Measurements from ENCODE around the gene C22orf23. TPM values are rescaled to one million over a fixed set of nuclear protein-coding genes. Genes with fewer than 3 reads are reported as not detected.
"Not testable (repeated sequence)": the region's sequence is repeated elsewhere in the genome, so short reads cannot be mapped to it uniquely, and the experiment has no call there.

Gene C22orf23
- total and polyA plus RNA-seq, 2 of the 13 experiments (the other 11 are each of a cell fraction or from before 2014, with no cell fraction given), result 0.21 to 0.24 TPM

- H3K27me3 ChIP-seq (ENCODE audit: control insufficient read depth in 1 of 2, insufficient read depth in 2 of 2, low read length in 2 of 2); BruUV-seq (replicated peaks); POLR2A ChIA-PET; FAIRE-seq; H2AFZ ChIP-seq (ENCODE audit: low read length); H3K27ac ChIP-seq (ENCODE audit: extremely low read length, insufficient read depth, low read length); H4K20me1 ChIP-seq (ENCODE audit: insufficient read depth, low read length); DNase-seq (ENCODE audit: low spot score); intact Hi-C loops (cut with micrococcal nuclease; ENCODE audit: unreplicated experiment); H3K9me3 ChIP-seq (ENCODE audit: low read length); in situ Hi-C loops (cut with HindIII; ENCODE audit: extremely low pct_ligation_motif_present, low pct_unique_long_range_greater_than_20kb): not testable (repeated sequence)
- peak overlapping the region; percentile 97 for H3K4me2 ChIP-seq (ENCODE audit: low read depth, low read length)
- peak; percentile 56 for ATAC-seq
- CTCF ChIA-PET (ENCODE audit: low intra/inter-chr PET ratio, low total read pairs), result interaction anchor here (1.2 kb wide), 1 partner anchor 19 kb away, joined by 3 read pairs; no protein-coding TSS in a partner anchor
- H3K9ac ChIP-seq (ENCODE audit: insufficient read depth, low read depth, low read length), result peak overlapping the region; percentile 84; the same call in 1 of the 2 replicates
- TF ChIP-seq ZFX (CRISPR knock-in tag; IDR thresholded peaks at IDR 0.05; ENCODE audit: low read depth) (0 out of 2 replicates have a peak, but pooled peaks have one; percentile 10), ZKSCAN5 (CRISPR knock-in tag; IDR thresholded peaks at IDR 0.05) (peak; percentile 71; the same call in 1 of the 2 replicates), ZFY (CRISPR knock-in tag; IDR thresholded peaks at IDR 0.05) (peak; percentile 17; the same call in 1 of the 2 replicates), ZNF556 (CRISPR knock-in tag; IDR thresholded peaks at IDR 0.05; ENCODE audit: borderline replicate concordance) (0 out of 2 replicates have a peak, but pooled peaks have one; percentile 51), ZNF549 (CRISPR knock-in tag; IDR thresholded peaks at IDR 0.05) (peak; percentile 96; the same call in 1 of the 2 replicates), SRY (CRISPR knock-in tag; IDR thresholded peaks at IDR 0.05) (0 out of 2 replicates have a peak, but pooled peaks have one; percentile 7)
- WGBS (ENCODE audit: low lambda C conversion rate), result under 1% methylated on average over 12 of the region's 20 CpGs
- peaks cover 27% of the 10 kb centered on the region for H3K79me2 ChIP-seq (ENCODE audit: insufficient read depth, low read length)
- peaks cover 51% of the 10 kb centered on the region for H3K4me1 ChIP-seq (ENCODE audit: insufficient read depth, low read length)
- H3K36me3 ChIP-seq (replicated peaks in 1 of 2; ENCODE audit: control insufficient read depth in 1 of 2, insufficient read depth in 2 of 2, low read length in 2 of 2), result peaks cover 10 to 11% of the 10 kb centered on the region in 2 experiments
- H3K4me3 ChIP-seq (replicated peaks in 1 of 3; ENCODE audit: insufficient read depth in 1 of 3, low read depth in 2 of 3, low read length in 3 of 3), result peak overlapping the region; percentile 75 to 98 (median 91)
Measured at GRCh38 chr22:37952629-37953028, 772 bp downstream of the C22orf23 start.

GRCh38 chr22:37951305-37951704, 2.1 kb downstream of the C22orf23 start:
- no peaks in the 10 kb centered on the region for H4K20me1 ChIP-seq (ENCODE audit: insufficient read depth, low read length)
- WGBS (ENCODE audit: low lambda C conversion rate), result 61% methylated on average over 8 of the region's 8 CpGs
- peaks cover 48% of the 10 kb centered on the region for H3K4me1 ChIP-seq (ENCODE audit: insufficient read depth, low read length)
- in situ Hi-C loops (cut with HindIII; ENCODE audit: extremely low pct_ligation_motif_present, low pct_unique_long_range_greater_than_20kb), result no loop called here
- no peaks in the 10 kb centered on the region for H3K36me3 ChIP-seq (replicated peaks in 1 of 2; ENCODE audit: control insufficient read depth in 1 of 2, insufficient read depth in 2 of 2, low read length in 2 of 2)
- no peak overlapping the region for H3K4me3 ChIP-seq (replicated peaks in 1 of 3; ENCODE audit: insufficient read depth in 1 of 3, low read depth in 2 of 3, low read length in 3 of 3)
- ATAC-seq (no peak), FAIRE-seq (no peak), DNase-seq (ENCODE audit: low spot score) (peak; percentile 47)
- H3K27ac ChIP-seq (ENCODE audit: extremely low read length, insufficient read depth, low read length), result no peak overlapping the region
- H3K79me2 ChIP-seq (ENCODE audit: insufficient read depth, low read length), result peaks cover 16% of the 10 kb centered on the region
- ChIA-PET CTCF (ENCODE audit: low intra/inter-chr PET ratio, low total read pairs) (no interaction called here), POLR2A (interaction anchor here (0.6 kb wide), 1 partner anchor 20 kb away, joined by 4 read pairs; no protein-coding TSS in a partner anchor)
- intact Hi-C loops (cut with micrococcal nuclease; ENCODE audit: unreplicated experiment), result no loop called here
- no peak overlapping the region for H3K4me2 ChIP-seq (ENCODE audit: low read depth, low read length)
- H2AFZ ChIP-seq (ENCODE audit: low read length), result no peak overlapping the region
- BruUV-seq (replicated peaks), result no TSS peak
- H3K9me3 ChIP-seq (ENCODE audit: low read length), result no peaks in the 10 kb centered on the region
- no peak overlapping the region for H3K9ac ChIP-seq (ENCODE audit: insufficient read depth, low read depth, low read length)
- H3K27me3 ChIP-seq (ENCODE audit: control insufficient read depth in 1 of 2, insufficient read depth in 2 of 2, low read length in 2 of 2), result no peaks in the 10 kb centered on the region; a peak in 1 of 5 replicates
- no peak for TF ChIP-seq ZNF839 (CRISPR knock-in tag; IDR thresholded peaks at IDR 0.05; ENCODE audit: borderline replicate concordance)
- TF ChIP-seq RARA (CRISPR knock-in tag; IDR thresholded peaks at IDR 0.05), result no peak
- TF ChIP-seq ATF1 (CRISPR knock-in tag; IDR thresholded peaks at IDR 0.05), result peak; percentile 59; the same call in 1 of the 2 replicates
- TF ChIP-seq ELF3 (CRISPR knock-in tag; IDR thresholded peaks at IDR 0.05), result no peak
- TF ChIP-seq ZNF850 (CRISPR knock-in tag; conservative IDR thresholded peaks at IDR 0.05), result no peak
- no peak for TF ChIP-seq NR0B2 (CRISPR knock-in tag; IDR thresholded peaks at IDR 0.05)
- TF ChIP-seq ZNF20 (CRISPR knock-in tag; IDR thresholded peaks at IDR 0.05), result no peak
- TF ChIP-seq ATF6 (CRISPR knock-in tag; conservative IDR thresholded peaks at IDR 0.05), result no peak
- no peak for TF ChIP-seq ZFAT (CRISPR knock-in tag; conservative IDR thresholded peaks at IDR 0.05)
- no peak for TF ChIP-seq AGO1 (IDR thresholded peaks at IDR 0.05; ENCODE audit: low read depth, low read length, poor library complexity, severe bottlenecking)
- TF ChIP-seq ZFP1 (CRISPR knock-in tag; IDR thresholded peaks at IDR 0.05), result no peak

All from HepG2 (cell line).